SKM-1 treated with dmso at 0.1 percent for 144 hours (cell line): ENCODE results near the gene ANKRD9.

Experiments
- DNase-seq: peaks from one replicate; lab custom pipeline; 2025; ENCODE audit not compliant: unreplicated experiment; lab: John Stamatoyannopoulos, UW

The ANKRD9 gene

DNA sequence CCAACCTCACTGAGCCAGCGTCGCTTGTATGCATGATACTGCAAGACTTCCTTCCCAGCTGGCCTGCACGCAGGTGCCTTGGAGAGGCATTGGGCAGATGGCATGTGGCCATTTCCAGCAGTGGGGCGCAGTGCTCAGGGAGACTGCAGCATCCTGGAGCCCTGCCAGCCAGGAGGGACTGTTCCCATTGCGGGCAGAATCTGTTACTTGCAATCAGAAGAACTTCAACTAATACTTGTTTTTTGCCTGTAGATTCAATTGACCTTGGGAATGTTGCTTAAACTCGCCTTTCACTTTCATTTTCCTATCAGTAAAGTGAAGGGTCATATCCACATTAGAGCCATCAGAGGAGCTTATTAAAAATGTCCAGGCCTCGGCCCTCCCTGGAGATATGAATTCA, 29.8 kb downstream of the ANKRD9 start:
- no peak for DNase-seq

DNA sequence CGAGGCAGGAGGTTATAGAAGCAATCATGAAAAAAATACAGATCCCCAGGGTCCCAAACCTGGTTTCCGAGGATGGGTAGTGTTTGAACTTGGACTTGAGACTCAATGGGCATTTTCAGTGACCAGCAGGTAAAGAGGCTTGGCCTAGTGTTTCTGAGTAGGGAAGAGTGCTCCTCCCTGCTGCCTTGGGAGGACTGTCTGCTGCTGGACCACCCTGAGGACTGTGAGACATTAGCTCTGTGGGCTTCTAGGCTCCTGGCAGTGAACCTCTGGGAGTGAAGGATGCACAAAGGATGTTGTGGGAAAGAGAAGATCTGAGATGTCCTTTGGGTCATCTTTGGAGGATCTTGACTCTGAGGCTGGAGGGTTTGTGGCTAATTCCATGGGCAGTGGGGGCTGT, 30.5 kb downstream of the ANKRD9 start:
- no peak for DNase-seq

DNA sequence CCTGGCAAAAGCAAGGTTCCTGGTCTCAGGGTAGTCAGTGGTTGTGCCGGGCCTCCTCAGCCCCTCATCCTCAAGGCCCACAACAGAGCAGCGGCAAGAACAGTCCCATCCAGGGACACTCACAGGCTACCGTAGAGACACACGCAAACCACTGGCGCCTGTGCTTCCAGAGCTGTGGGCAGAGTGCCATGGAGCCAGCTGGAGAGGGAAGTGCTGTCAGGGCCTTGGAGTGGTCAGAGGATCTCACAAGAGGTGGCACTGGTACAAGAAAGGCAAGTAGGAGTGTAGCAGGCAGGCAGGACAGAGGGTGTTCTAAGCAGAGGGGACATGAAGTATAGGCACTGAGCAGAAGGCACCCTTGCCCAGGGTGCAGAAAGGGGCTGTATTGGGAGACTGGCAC, 34.6 kb downstream of the ANKRD9 start:
- no peak for DNase-seq

DNA sequence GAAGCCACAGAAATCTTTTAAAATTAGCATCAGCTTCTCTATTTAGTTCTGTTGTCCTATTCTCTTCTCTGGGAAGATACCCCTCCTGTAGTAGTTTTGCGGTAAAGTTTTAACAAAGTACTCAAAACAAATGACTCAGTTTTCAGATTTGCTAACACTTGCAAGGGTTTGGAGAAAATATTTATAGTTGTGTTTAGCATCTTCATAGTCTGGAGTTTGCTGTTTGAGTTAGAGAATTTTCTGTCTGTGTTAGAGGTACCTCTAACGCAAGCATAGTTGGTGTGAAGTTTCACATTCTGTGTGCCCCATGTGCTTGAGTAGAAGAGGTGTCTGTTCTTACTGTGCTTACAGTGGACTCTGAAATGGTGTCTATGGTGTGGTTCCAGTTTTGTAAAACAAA, 36.0 kb downstream of the ANKRD9 start:
- no peak for DNase-seq

DNA sequence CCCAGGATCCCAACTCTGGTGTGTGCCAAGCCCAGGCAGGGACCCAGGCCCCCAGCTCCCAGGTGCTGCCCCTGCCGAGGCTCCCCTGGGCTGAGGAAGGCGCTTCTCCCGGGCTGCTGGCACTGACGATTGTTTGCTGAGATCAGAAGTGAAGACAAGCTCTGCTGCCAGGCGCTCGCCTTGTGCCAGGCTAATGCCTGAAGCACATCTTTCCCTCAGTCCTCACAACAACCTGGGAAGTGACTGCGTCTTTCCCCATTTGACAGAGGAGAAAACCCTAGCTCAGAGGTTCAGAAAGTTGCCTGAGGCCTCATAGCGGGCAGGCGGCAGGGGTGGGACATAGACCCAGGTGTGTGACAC, 36.8 kb downstream of the ANKRD9 start:
- no peak for DNase-seq

DNA sequence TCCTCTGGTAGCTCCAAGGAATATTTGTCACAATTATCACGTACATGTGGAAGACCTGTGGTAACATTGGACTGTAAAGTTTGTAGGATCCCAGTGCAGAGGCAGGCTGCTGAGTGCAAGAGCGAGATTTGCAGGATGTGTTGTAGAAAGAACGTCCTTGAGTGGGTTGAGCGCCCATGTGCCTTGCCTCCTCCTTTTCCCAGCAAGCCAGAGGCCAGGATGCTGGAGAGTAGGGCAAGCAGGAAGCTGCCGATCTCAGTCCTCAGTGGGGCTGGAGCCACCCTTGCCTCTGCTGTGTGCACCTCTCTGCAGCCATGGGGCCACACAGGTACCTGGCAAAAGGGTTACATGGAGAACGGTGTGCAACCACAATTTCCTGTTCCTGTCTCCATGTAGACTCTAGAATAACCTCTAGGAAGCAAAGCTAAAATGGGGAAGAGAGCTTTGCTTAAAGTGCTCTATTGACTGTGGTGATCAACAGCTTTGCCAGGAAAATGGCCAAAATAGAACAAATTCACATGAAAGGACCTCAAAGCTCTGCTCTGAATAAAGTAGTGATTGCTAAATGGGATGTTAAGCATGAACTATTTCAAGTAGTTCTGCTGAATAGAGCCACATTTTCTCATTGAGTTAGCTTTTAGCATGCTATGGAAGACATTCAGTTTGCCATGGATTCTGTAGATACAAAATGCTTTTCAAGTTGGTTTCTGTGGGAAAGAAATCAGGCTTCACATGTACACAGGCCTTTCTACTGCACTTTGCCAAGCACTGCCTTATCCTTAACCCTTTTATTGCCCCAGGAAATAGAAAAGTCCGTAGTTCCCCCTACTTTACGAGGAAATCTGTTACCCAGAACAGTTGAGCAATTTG, 37.4 kb downstream of the ANKRD9 start:
- no peak for DNase-seq

DNA sequence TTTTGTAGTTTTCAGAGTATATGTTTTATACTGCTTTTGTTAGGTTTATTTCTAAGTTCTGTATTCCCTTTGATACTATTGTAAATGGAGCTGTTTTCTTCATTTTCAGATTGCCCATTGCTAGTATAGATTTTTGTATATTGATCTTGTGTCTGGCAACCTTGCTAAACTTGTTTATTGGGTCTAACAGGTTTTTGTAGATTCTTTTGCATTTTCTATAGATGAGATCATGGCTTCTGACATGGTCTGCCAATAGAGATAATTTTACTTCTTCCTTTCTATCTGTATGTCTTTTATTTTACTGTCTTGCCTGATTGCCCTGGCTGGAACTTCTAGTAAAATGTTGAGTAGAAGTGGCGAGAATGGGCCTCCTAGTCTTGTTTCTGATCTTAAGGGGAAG, 40.3 kb downstream of the ANKRD9 start:
- DNase-seq, result no peak

DNA sequence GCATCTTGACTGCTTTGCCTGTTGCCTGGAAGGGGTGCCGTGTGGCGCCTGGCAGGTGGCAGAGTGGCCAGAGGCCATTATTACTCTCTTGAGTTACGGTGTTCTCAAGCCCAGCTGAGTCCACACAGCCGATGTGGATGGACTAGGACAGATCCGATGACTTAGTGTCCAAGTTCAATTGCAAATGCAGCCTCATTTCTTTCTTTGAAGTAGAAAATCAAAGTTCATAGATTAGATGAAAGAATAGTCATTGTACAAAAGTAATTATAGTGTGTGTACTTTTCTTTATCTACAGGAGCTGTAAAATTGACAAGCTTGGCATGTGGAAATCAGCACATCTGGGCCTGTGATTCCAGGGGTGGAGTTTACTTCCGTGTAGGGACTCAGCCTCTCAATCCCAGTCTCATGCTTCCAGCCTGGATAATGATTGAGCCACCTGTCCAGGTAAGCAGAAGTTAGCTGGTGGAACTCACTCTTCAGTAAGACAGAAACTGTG, 44.7 kb downstream of the ANKRD9 start:
- no peak for DNase-seq

DNA sequence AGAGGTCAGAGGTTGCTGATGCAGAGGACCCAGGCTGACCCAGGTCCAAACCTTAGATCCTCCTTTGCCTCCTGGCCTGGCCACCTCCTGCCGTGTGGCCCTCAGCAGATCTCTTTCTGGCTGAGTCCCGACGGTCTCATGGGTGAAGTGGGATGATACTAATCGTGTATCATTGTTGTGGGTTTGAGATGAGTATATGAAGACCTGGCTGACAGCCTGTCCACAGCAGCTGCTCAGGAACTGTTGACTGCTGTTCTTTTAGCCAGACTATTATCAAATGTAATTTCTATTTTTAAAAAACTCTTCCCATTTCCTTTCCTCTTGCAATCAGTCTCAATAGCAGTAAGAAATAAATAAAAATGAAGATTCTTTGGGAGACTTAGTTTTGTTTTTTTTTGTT, 45.6 kb downstream of the ANKRD9 start:
- DNase-seq, result no peak

DNA sequence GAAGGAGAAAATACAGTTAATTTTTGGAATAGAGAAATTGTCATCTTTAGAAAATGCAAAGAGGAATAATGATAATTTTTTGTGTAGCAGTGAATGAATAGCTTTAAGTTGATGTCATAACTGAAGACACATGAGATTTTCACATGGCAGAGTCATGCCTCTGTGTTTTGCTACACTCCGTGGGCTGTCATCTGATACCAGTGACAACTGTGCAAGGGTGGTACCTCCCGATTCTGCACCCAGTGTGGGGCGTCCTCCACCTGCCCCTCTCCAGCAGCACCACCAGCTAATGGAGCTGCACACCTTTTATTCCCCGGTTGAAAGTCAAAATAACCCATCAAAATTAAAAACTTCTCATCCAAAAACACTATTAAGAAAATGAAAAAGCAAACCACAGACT, 47.2 kb downstream of the ANKRD9 start:
- no peak for DNase-seq

DNA sequence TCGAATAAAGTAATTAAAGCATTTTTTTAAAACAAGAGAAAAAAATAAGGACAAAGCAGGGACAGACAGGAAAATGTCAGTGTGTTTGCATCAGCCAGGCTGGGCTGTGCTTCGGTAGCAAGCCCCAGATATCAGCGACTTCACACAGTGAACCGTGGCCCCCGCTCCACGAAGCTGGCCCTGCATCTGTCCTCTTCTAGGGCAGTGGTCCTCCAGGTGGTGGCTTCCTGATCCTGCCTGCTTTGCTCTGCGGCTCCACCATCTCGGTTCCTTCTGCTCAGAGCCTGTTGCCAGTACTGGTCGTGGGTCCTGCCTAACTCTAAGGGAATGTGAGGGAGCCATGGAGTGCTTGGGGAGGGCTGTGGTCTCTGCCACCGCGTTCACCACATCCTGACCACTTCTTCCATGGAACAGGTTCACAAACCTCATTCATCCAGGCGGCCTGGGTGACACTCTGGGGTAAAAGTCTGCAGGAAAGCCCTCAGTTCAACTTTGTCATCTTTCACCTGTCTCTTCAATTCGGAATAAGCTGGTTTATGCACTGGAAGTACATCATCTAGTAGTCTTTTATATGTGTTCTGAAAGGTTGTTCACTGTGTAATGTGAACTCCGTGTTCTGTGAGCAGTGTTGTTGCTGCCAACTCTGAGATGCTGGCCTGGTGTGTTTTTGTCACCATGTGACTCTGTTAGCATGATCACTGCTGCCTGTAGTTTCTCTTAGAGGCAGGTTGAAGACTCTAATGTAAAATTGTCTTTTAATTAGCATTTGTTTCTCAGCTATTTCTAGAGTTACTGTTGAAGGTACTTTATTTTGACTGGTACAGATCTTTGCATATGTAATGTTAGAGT, 47.9 kb downstream of the ANKRD9 start:
- no peak for DNase-seq

DNA sequence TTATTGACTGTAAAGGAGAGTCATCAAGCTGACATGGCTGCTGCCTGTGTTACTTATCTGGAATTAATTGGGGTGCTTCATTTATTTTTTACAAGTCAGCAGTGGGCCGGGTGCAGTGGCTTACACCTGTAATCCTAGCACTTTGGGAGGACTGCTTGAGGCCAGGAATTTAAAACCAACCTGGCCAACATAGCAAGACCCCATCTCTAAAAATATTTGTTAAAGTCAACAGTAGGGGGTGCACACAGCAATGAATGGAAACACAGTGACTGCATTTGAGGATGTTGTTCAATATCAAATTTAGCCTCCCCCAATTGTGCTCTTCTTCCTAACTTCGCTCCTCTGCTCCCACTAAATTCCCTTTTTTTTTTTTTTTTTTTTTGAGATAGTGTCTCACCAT, 52.1 kb downstream of the ANKRD9 start:
- DNase-seq, result no peak

DNA sequence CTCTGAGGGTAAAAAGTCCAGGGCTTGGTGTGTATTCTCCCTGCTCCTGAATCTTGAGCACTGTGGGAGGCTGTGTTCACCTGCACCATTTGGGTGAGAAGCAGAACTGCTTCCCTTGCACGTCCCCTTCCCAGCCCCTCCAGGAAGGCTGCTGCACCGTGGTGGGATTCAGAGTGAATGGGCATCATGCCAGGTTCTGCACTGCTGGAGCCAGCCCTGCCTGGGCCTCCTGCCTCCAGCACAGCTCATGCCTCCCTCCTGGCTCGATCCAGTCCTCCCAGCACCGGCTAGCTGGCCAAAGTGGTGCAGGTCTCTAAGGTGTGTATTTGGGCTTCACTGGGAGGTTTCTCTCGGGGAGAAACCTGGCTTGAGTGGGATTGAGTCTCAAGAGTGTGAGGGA, 54.9 kb downstream of the ANKRD9 start:
- no peak for DNase-seq

DNA sequence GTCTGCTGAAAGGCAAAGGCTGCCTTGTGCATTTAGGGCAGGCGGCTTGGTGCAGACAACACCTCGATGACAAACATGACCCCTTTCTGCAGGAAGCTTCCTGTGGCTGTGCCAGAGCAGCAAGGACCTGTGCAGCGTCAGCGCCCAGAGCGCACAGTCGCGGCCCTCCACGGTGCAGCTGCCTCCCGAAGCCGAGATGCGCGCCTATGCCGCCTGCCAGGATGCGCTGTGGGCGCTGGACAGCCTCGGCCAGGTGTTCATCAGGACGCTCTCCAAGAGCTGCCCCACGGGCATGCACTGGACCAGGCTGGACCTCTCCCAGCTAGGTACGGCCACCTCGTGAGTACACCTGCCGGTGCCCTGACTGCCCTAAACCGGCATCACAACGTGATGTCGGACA, 57.3 kb downstream of the ANKRD9 start:
- no peak for DNase-seq
